NT2/D1 (cell line): Measurements from ENCODE around the gene KNTC1.

ENCODE experiments used
- SUZ12 ChIP-seq: IDR thresholded peaks from 2 replicates; pipeline ENCODE4 v1.6.1; 2011; ENCODE audit not compliant: insufficient read length, insufficient read depth; ENCODE audit errors: extremely low read depth
- YY1 ChIP-seq: IDR thresholded peaks from 2 replicates; pipeline ENCODE4 v1.6.1; 2011; ENCODE audit not compliant: insufficient read length, insufficient read depth

GRCh38 chr12:122480753-122481152, 46.3 kb upstream of the KNTC1 start:
- no peak for TF ChIP-seq SUZ12
- no peak for TF ChIP-seq YY1
